ENCODE measurements around the gene SCN5A. TPM values are rescaled to one million over a fixed set of nuclear protein-coding genes. Genes with fewer than 3 reads are reported as not detected.

Gene SCN5A
- total and polyA plus RNA-seq, 3 donors from 2014 or later = 0.63 to 0.99 (median 0.73) TPM

DNA sequence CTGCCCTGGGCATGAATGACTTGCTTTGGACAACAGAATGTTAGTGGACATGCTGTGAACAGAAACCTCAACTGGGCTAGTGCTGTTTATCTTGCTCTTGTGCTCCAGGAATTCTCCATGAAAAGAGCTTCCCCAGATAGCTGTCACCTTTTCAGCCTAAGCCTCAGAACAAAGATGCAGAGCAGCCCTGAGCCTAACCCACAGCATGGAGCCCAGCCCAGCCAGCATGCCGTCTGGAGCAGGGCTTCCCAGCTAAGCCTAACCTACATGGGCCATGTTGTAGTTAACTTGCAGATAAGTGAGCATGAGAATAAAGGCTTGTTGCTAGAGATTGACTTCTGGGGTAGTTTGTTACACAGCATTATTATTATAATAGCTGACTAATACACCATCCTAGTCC, 48.9 kb downstream of the SCN5A start:
- Histone ChIP-seq H3K4me3 (no peak overlapping the region), H3K27me3 (no peaks in the 10 kb centered on the region), H3K4me1 (no peaks in the 10 kb centered on the region), H3K36me3 (ENCODE audit: low read depth, missing control alignments) (no peaks in the 10 kb centered on the region), H3K9me3 (no peaks in the 10 kb centered on the region), H3K27ac (no peak overlapping the region)
- WGBS, 2 donors = 86% methylated on average over 1 of the region's 1 CpG; no CpG with 5 or more reads in 1 of the 2 donors
- no peak for DNase-seq
- intact Hi-C loops (cut with DNase I; ENCODE audit: low total_unique reads) = no loop called here
- no peak for TF ChIP-seq POLR2A (IDR thresholded peaks at IDR 0.05)
- TF ChIP-seq, protein P1, sequence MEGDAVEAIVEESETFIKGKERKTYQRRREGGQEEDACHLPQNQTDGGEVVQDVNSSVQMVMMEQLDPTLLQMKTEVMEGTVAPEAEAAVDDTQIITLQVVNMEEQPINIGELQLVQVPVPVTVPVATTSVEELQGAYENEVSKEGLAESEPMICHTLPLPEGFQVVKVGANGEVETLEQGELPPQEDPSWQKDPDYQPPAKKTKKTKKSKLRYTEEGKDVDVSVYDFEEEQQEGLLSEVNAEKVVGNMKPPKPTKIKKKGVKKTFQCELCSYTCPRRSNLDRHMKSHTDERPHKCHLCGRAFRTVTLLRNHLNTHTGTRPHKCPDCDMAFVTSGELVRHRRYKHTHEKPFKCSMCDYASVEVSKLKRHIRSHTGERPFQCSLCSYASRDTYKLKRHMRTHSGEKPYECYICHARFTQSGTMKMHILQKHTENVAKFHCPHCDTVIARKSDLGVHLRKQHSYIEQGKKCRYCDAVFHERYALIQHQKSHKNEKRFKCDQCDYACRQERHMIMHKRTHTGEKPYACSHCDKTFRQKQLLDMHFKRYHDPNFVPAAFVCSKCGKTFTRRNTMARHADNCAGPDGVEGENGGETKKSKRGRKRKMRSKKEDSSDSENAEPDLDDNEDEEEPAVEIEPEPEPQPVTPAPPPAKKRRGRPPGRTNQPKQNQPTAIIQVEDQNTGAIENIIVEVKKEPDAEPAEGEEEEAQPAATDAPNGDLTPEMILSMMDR (IDR thresholded peaks at IDR 0.05) = no peak

DNA sequence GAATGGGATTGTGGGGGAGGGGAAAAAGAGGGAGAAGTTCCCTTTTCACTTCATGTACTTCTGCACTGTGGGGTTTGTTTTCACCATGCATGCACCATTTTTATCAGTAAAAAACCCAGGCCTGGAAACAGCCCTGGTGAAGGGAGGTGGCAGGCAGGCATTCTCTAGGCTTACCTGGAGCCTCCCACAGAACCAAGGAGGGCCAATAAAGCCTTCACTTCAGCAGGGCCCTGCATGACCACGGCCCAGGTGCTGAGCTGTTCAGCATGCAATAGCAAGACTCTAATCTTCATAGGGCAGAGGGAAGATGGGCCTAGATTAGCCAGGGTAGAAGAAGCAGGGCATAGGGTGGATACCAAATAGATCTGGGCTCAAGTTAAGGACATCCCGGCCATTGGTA, 49.6 kb downstream of the SCN5A start:
- Histone ChIP-seq H3K9me3 (no peaks in the 10 kb centered on the region), H3K36me3 (ENCODE audit: low read depth, missing control alignments) (no peaks in the 10 kb centered on the region), H3K4me3 (no peak overlapping the region), H3K27ac (no peak overlapping the region), H3K27me3 (no peaks in the 10 kb centered on the region), H3K4me1 (no peaks in the 10 kb centered on the region)
- no peak for DNase-seq
- 85 to 93% methylated on average over 2 of the region's 2 CpGs for WGBS, 2 donors
- intact Hi-C loops (cut with DNase I; ENCODE audit: low total_unique reads) = no loop called here
- TF ChIP-seq, protein P1 (IDR thresholded peaks at IDR 0.05) = no peak
- no peak for TF ChIP-seq POLR2A (IDR thresholded peaks at IDR 0.05)

DNA sequence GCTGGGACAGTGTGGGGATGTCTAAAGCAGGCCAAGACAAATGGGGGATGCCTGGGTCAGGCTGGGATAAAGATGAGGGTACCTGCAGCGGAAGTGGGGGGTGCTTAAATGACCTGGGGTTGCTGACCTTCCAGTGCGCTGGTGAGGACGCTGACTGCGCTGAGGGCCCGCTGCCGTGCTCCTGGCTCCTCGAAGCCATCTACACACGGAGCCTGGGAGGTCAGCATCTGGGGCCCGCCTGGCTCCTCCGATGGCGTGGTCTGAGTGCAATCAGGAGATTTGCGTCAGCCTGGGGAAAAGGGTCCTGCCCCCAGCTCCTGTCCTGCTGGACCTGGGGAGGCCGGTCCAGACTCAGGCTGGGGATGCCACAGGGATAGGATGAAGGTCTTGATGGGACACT, 50.7 kb downstream of the SCN5A start:
- H3K4me1 ChIP-seq = no peaks in the 10 kb centered on the region
- intact Hi-C loops (cut with DNase I; ENCODE audit: low total_unique reads) = no loop called here
- TF ChIP-seq, protein P1 (IDR thresholded peaks at IDR 0.05) = no peak
- no peak for TF ChIP-seq POLR2A (IDR thresholded peaks at IDR 0.05)
- H3K27me3 ChIP-seq = no peaks in the 10 kb centered on the region
- no peak overlapping the region for H3K27ac ChIP-seq
- DNase-seq = no peak
- H3K36me3 ChIP-seq (ENCODE audit: low read depth, missing control alignments) = no peaks in the 10 kb centered on the region
- 95 to 97% methylated on average over 10 to 13 of the region's 13 CpGs for WGBS, 2 donors
- no peak overlapping the region for H3K4me3 ChIP-seq
- H3K9me3 ChIP-seq = no peaks in the 10 kb centered on the region

DNA sequence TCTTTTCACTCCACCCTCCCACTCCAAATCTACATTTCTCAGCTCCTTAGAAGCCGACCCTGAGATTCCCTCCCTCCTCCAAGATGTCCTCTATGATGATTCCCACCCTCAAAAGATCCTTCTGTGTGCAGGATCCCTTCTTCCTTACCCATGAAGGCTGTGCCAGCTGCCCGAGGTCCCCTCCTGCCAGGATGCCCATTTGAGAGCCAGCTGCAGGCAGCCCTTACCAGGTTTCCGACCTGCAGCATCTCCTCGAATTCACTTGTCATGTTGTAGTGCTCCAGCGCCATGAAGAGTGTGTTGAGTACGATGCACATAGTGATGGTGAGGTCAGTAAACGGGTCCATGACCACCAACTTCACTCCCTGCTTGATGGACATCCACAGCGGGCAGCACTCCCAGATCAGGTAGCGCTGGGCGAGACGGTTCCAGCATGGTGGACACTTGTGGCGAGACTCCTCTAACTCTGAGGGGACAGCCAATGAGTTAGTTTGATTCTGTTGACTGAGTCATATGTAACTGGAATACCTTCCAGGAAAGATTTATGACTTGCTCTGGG, 51.9 kb downstream of the SCN5A start:
- no peak overlapping the region for H3K27ac ChIP-seq
- H3K4me3 ChIP-seq = no peak overlapping the region
- H3K9me3 ChIP-seq = no peaks in the 10 kb centered on the region
- no peaks in the 10 kb centered on the region for H3K27me3 ChIP-seq
- no peak for DNase-seq
- 87 to 92% methylated on average over 12 of the region's 12 CpGs for WGBS, 2 donors
- no peaks in the 10 kb centered on the region for H3K36me3 ChIP-seq (ENCODE audit: low read depth, missing control alignments)
- intact Hi-C loops (cut with DNase I; ENCODE audit: low total_unique reads) = no loop called here
- TF ChIP-seq, protein P1 (IDR thresholded peaks at IDR 0.05) = no peak
- TF ChIP-seq POLR2A (IDR thresholded peaks at IDR 0.05) = no peak
- no peaks in the 10 kb centered on the region for H3K4me1 ChIP-seq

DNA sequence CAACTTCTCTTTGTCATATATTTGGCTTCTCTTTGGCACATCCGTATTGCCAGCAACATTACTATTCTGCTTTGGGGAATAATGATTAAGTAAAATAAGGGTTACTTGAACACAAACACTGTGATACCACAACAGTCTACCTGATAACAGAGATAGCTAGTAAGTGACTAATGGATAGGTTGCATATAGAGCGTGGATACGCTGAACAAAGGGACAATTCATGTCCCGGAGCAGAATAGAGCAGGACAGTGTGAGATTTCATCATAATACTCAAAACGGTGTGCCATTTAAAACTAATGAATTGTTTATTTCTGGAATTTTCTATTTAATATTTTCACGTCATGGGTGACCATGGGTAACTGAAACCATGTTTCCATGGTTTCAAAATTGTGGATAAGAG, 54.1 kb downstream of the SCN5A start:
- Histone ChIP-seq H3K36me3 (ENCODE audit: low read depth, missing control alignments) (no peaks in the 10 kb centered on the region), H3K27me3 (no peaks in the 10 kb centered on the region), H3K4me1 (no peaks in the 10 kb centered on the region), H3K9me3 (no peaks in the 10 kb centered on the region), H3K27ac (no peak overlapping the region), H3K4me3 (no peak overlapping the region)
- intact Hi-C loops (cut with DNase I; ENCODE audit: low total_unique reads) = no loop called here
- TF ChIP-seq POLR2A (IDR thresholded peaks at IDR 0.05) = no peak
- TF ChIP-seq, protein P1 (IDR thresholded peaks at IDR 0.05) = no peak
- DNase-seq = no peak
- WGBS, 2 donors = 75 to 83% methylated on average over 6 of the region's 6 CpGs
